Measurements from ENCODE around the gene USP49. TPM values are rescaled to one million over a fixed set of nuclear protein-coding genes. Genes with fewer than 3 reads are reported as not detected.
A peak's percentile ranks its signal among the peaks of the same experiment; 100 is the strongest.

The USP49 gene
- total RNA-seq, 2 experiments from 2014 or later, result 6.1 to 6.3 TPM

- DNase-seq, result no peak
Observed at GRCh38 chr6:41874741-41875140, 20.4 kb downstream of the USP49 start.

GRCh38 chr6:41872147-41872546, 23.0 kb downstream of the USP49 start:
- no peaks in the 10 kb centered on the region for H3K4me1 Mint-ChIP-seq (ENCODE audit: low read depth)
- H3K4me3 Mint-ChIP-seq, result no peak overlapping the region
- ChIA-PET POLR2A (no interaction called here), CTCF (no interaction called here)
- H3K27me3 Mint-ChIP-seq, result no peaks in the 10 kb centered on the region
- no peak for DNase-seq
- no peaks in the 10 kb centered on the region for H3K9me3 Mint-ChIP-seq
- no peak overlapping the region for H3K27ac Mint-ChIP-seq
- intact Hi-C loops (cut with micrococcal nuclease), result no loop called here
- H3K36me3 Mint-ChIP-seq, result peaks cover 2% of the 10 kb centered on the region

More at GRCh38 chr6:41874741-41875140, 20.4 kb downstream of the USP49 start:
- intact Hi-C loops (cut with micrococcal nuclease), result no loop called here
- Mint-ChIP-seq H3K4me3 (no peak overlapping the region), H3K9me3 (no peaks in the 10 kb centered on the region), H3K4me1 (ENCODE audit: low read depth) (no peaks in the 10 kb centered on the region), H3K36me3 (no peaks in the 10 kb centered on the region), H3K27me3 (no peaks in the 10 kb centered on the region), H3K27ac (no peak overlapping the region)
- ChIA-PET CTCF (interaction anchor here (1.0 to 1.1 kb wide), 2 partner anchors 28 to 46 kb away, joined by 3 read pairs; partner anchors contain the start of genes BYSL and MED20), POLR2A (interaction anchor here (1.3 kb wide), 1 partner anchor 12 kb away, joined by 3 read pairs; no protein-coding TSS in a partner anchor)

- no peak overlapping the region for H3K4me3 Mint-ChIP-seq
- no peaks in the 10 kb centered on the region for H3K4me1 Mint-ChIP-seq (ENCODE audit: low read depth)
- no peaks in the 10 kb centered on the region for H3K9me3 Mint-ChIP-seq
- ChIA-PET POLR2A (no interaction called here), CTCF (no interaction called here)
- no peaks in the 10 kb centered on the region for H3K27me3 Mint-ChIP-seq
- peaks cover 2% of the 10 kb centered on the region for H3K36me3 Mint-ChIP-seq
- no peak overlapping the region for H3K27ac Mint-ChIP-seq
- intact Hi-C loops (cut with micrococcal nuclease), result no loop called here
- DNase-seq, result no peak
Observed at GRCh38 chr6:41871691-41872090, 23.5 kb downstream of the USP49 start.

DNA sequence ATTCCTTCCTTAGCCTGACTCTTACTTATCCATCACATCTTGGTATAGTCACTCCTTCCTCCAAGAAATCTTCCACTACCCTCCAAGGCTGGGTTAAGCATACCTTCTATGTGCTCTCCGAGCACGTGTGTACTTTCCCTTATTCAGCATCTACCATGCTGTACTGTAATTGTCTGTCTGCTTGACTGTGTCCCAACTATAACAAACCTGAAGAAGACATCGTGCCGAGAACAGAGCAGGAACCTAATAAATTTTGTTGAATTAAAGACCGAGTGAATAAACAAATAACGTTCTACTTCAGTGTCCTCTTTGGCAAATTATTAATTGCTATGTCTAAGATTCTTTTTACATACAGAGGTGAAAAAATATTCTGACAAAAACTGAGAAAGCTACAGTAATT, 35.8 kb downstream of the USP49 start:
- DNase-seq, result no peak
- Mint-ChIP-seq H3K36me3 (no peaks in the 10 kb centered on the region), H3K4me3 (no peak overlapping the region), H3K9me3 (no peaks in the 10 kb centered on the region), H3K27me3 (no peaks in the 10 kb centered on the region), H3K27ac (no peak overlapping the region), H3K4me1 (ENCODE audit: low read depth) (no peaks in the 10 kb centered on the region)
- intact Hi-C loops (cut with micrococcal nuclease), result no loop called here
- ChIA-PET POLR2A (no interaction called here), CTCF (interaction anchor here (0.9 kb wide), 1 partner anchor 11 kb away, joined by 3 read pairs; no protein-coding TSS in a partner anchor)

DNA sequence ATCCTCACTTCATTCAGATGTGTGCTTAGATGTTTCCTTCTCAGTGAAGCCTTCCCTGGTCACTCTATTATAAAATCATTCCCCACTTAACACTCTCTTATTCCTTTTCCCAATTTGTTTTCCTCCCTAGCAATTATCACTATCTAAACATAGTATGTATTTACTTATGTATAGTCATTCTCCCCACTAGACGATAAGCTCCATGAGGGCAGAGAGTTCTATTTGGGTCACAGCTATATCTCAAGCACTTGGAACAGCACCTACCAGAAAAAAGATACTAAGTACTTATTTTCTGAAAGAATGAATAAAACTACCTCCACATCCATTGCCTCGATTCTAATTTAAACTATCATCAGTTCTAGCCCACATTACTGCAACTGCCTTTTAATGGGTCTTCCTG, 36.5 kb downstream of the USP49 start:
- Mint-ChIP-seq H3K4me3 (no peak overlapping the region), H3K4me1 (ENCODE audit: low read depth) (no peaks in the 10 kb centered on the region), H3K9me3 (no peaks in the 10 kb centered on the region), H3K27ac (no peak overlapping the region), H3K27me3 (no peaks in the 10 kb centered on the region), H3K36me3 (no peaks in the 10 kb centered on the region)
- ChIA-PET CTCF (interaction anchor here (0.9 kb wide), 1 partner anchor 10 kb away, joined by 3 read pairs; no protein-coding TSS in a partner anchor), POLR2A (no interaction called here)
- intact Hi-C loops (cut with micrococcal nuclease), result no loop called here
- DNase-seq, result no peak

- no peaks in the 10 kb centered on the region for H3K9me3 Mint-ChIP-seq
- no peak overlapping the region for H3K4me3 Mint-ChIP-seq
- ChIA-PET POLR2A (no interaction called here), CTCF (interaction anchor here (0.9 kb wide), 1 partner anchor 64 kb away, joined by 5 read pairs; the partner anchor contains the start of gene TOMM6)
- H3K4me1 Mint-ChIP-seq (ENCODE audit: low read depth), result no peaks in the 10 kb centered on the region
- no peaks in the 10 kb centered on the region for H3K27me3 Mint-ChIP-seq
- no peak for DNase-seq
- intact Hi-C loops (cut with micrococcal nuclease), result no loop called here
- H3K27ac Mint-ChIP-seq, result no peak overlapping the region
- no peaks in the 10 kb centered on the region for H3K36me3 Mint-ChIP-seq
Observed at GRCh38 chr6:41850861-41851260, 44.3 kb downstream of the USP49 start.

DNA sequence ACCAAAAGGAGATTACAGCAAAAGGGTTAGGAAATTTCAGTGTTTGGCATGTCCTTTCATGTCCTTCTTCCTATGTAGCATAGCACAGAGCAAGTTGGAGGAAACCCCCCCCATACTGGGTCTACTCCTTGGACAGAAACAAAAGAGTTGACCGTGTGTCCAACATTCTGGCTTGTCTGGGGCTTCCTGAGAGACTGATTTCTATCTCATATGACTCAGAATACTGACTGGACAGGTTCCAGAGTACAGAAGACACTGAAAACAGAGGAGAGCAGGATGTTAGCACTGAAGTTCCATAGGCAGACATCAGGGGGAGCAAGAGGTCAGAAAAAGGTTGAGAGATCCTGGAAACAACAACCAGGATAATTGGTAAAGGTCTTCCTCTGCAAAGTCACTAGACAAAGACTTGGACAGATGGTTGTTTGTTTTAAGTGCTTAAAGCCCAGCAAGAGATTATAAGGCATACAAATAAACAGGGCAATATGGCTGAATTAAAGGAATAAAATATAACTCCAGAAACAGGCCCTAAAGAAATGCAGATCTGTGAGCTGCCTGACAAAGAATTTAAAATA, 48.4 kb downstream of the USP49 start:
- Mint-ChIP-seq H3K36me3 (no peaks in the 10 kb centered on the region), H3K9me3 (no peaks in the 10 kb centered on the region), H3K27me3 (no peaks in the 10 kb centered on the region), H3K4me1 (ENCODE audit: low read depth) (no peaks in the 10 kb centered on the region), H3K4me3 (no peak overlapping the region), H3K27ac (no peak overlapping the region)
- DNase-seq, result peak; percentile 67
- CTCF ChIA-PET, result interaction anchor here (0.6 to 7.5 kb wide), 19 partner anchors 10 to 370 kb away, joined by 3 to 134 read pairs (median 3); partner anchors contain the start of genes BYSL, MED20, TAF8 and TOMM6
- POLR2A ChIA-PET, result no interaction called here
- intact Hi-C loops (cut with micrococcal nuclease), result loop anchor here (1.0 kb wide), 2 partner anchors 90 to 198 kb away; no protein-coding TSS in a partner anchor

DNA sequence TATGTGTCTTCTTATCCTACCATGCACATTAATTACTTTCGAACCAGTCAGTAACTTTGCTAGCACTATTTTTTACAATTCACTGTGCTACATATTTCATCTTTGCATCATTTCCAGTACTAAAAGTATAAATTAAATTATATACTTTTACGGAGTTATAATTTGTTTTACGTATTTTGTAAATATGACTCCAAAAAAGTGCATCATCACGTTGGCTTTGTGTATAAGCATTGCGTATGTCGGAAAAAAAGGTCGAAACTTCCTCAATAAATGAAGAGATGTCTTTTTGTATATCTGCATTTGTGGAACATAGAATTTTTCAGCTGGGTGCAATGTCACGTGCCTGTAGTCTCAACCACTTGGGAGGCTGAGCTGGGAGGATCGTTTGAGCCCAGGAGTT, 52.0 kb downstream of the USP49 start:
- Mint-ChIP-seq H3K4me3 (no peak overlapping the region), H3K36me3 (no peaks in the 10 kb centered on the region), H3K9me3 (no peaks in the 10 kb centered on the region), H3K27me3 (no peaks in the 10 kb centered on the region), H3K4me1 (ENCODE audit: low read depth) (no peaks in the 10 kb centered on the region), H3K27ac (no peak overlapping the region)
- no peak for DNase-seq
- ChIA-PET POLR2A (no interaction called here), CTCF (interaction anchor here (0.6 to 7.5 kb wide), 3 partner anchors 71 to 261 kb away, joined by 3 to 134 read pairs (median 5); no protein-coding TSS in a partner anchor)
- intact Hi-C loops (cut with micrococcal nuclease), result no loop called here

- POLR2A ChIA-PET, result no interaction called here
- Mint-ChIP-seq H3K36me3 (no peaks in the 10 kb centered on the region), H3K27me3 (no peaks in the 10 kb centered on the region), H3K9me3 (no peaks in the 10 kb centered on the region), H3K4me3 (no peak overlapping the region), H3K4me1 (ENCODE audit: low read depth) (no peaks in the 10 kb centered on the region), H3K27ac (no peak overlapping the region)
- DNase-seq, result no peak
- CTCF ChIA-PET, result no interaction called here
- intact Hi-C loops (cut with micrococcal nuclease), result no loop called here
Observed at GRCh38 chr6:41840326-41840725, 54.8 kb downstream of the USP49 start.

DNA sequence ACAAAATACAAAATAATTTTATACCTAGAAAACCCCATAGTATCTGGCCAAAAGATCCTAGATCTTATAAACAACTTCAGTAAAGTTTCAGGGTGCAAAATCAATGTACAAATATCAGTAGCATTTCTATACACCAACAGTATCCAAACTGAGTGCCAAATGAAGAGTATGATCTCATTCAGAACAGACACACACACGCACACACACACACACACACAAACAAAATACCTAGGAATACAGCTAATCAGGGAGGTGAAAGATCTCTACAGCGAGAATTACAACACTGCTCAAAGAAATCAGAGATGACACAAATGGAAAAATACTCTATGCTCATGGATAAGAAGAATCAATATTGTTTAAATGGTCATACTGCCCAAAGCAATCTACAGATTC, 58.5 kb downstream of the USP49 start:
- Mint-ChIP-seq H3K4me3 (no peak overlapping the region), H3K27me3 (no peaks in the 10 kb centered on the region), H3K27ac (no peak overlapping the region), H3K36me3 (no peaks in the 10 kb centered on the region), H3K9me3 (no peaks in the 10 kb centered on the region), H3K4me1 (ENCODE audit: low read depth) (no peaks in the 10 kb centered on the region)
- DNase-seq, result no peak
- intact Hi-C loops (cut with micrococcal nuclease), result no loop called here
- POLR2A ChIA-PET, result no interaction called here
- CTCF ChIA-PET, result no interaction called here

- H3K36me3 Mint-ChIP-seq, result no peaks in the 10 kb centered on the region
- H3K4me1 Mint-ChIP-seq (ENCODE audit: low read depth), result no peaks in the 10 kb centered on the region
- no peaks in the 10 kb centered on the region for H3K9me3 Mint-ChIP-seq
- H3K27ac Mint-ChIP-seq, result no peak overlapping the region
- no peak overlapping the region for H3K4me3 Mint-ChIP-seq
- intact Hi-C loops (cut with micrococcal nuclease), result no loop called here
- no peak for DNase-seq
- ChIA-PET POLR2A (no interaction called here), CTCF (no interaction called here)
- no peaks in the 10 kb centered on the region for H3K27me3 Mint-ChIP-seq
Observed at GRCh38 chr6:41836022-41836659, 59.0 kb downstream of the USP49 start.

DNA sequence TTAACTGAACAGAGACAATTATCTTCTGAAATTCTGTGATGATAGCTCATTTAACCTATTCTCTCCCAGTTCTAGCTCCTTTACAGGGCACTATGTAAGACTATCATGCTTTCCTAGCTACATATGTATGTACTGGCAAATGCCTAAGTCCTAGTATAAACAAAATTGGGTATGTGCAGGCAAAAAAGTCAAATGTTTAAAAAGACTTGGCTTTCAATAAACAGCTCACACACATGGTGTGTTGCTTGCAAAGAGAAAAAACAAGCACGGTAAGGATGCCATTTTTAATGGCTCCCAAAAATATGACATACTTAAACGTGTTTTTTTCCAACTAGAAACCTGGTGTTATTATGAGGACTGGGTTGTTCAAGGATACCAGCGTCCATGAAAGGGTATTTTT, 62.9 kb downstream of the USP49 start:
- Mint-ChIP-seq H3K4me1 (ENCODE audit: low read depth) (no peaks in the 10 kb centered on the region), H3K36me3 (no peaks in the 10 kb centered on the region), H3K27ac (no peak overlapping the region), H3K9me3 (no peaks in the 10 kb centered on the region), H3K27me3 (no peaks in the 10 kb centered on the region), H3K4me3 (no peak overlapping the region)
- CTCF ChIA-PET, result interaction anchor here (1.0 to 1.5 kb wide), 2 partner anchors 15 to 89 kb away, joined by 3 to 4 read pairs; partner anchors contain the start of genes BYSL and MED20
- DNase-seq, result no peak
- intact Hi-C loops (cut with micrococcal nuclease), result no loop called here
- POLR2A ChIA-PET, result no interaction called here

All from activated CD4-positive, alpha-beta memory T cell treated with anti-CD3 and anti-CD28 coated beads for 36 hours (primary cell).